ENCODE results near the gene RERG. TPM values are rescaled to one million over a fixed set of nuclear protein-coding genes. Genes with fewer than 3 reads are reported as not detected.

RERG gene
- total and polyA plus RNA-seq, 5 donors from 2014 or later, result not detected

GRCh38 chr12:15165012-15165659, 56.1 kb downstream of the RERG start:
- H3K4me3 Mint-ChIP-seq, result no peak overlapping the region
- no peak overlapping the region for H3K4me3 ChIP-seq (ENCODE audit: low read depth, low read length)
- H3K36me3 Mint-ChIP-seq, result no peaks in the 10 kb centered on the region
- no peaks in the 10 kb centered on the region for H3K9me3 ChIP-seq (ENCODE audit: control insufficient read depth in 2 of 2, low read length in 2 of 2)
- no peaks in the 10 kb centered on the region for H3K4me1 ChIP-seq (ENCODE audit: control insufficient read depth, insufficient read depth, low read length, poor library complexity, severe bottlenecking)
- no peak for DNase-seq
- H3K36me3 ChIP-seq (ENCODE audit: control insufficient read depth, insufficient read depth, low read length), result no peaks in the 10 kb centered on the region
- no peak overlapping the region for H3K27ac Mint-ChIP-seq
- H3K27me3 Mint-ChIP-seq, result peaks cover 13% of the 10 kb centered on the region
- peaks cover 0 to 5% (median 0%) of the 10 kb centered on the region in 7 donors for H3K9me3 Mint-ChIP-seq
- ATAC-seq (ENCODE audit: low read depth in 2 of 2), result no peak
- H3K4me1 Mint-ChIP-seq, result no peaks in the 10 kb centered on the region
- no peak overlapping the region for H3K27ac ChIP-seq (ENCODE audit: insufficient read depth, low read length, poor library complexity, severe bottlenecking)
- H3K27me3 ChIP-seq (ENCODE audit: control insufficient read depth, insufficient read depth, low read length), result peaks cover 7% of the 10 kb centered on the region

GRCh38 chr12:15163030-15163976, 57.9 kb downstream of the RERG start:
- Histone ChIP-seq H3K36me3 (ENCODE audit: control insufficient read depth, insufficient read depth, low read length) (no peaks in the 10 kb centered on the region), H3K4me3 (ENCODE audit: low read depth, low read length) (no peak overlapping the region), H3K27ac (ENCODE audit: insufficient read depth, low read length, poor library complexity, severe bottlenecking) (no peak overlapping the region), H3K4me1 (ENCODE audit: control insufficient read depth, insufficient read depth, low read length, poor library complexity, severe bottlenecking) (no peaks in the 10 kb centered on the region), H3K9me3 (ENCODE audit: control insufficient read depth in 2 of 2, low read length in 2 of 2) (no peaks in the 10 kb centered on the region), H3K27me3 (ENCODE audit: control insufficient read depth, insufficient read depth, low read length) (peaks cover 2% of the 10 kb centered on the region)
- DNase-seq (no peak), ATAC-seq (ENCODE audit: low read depth in 2 of 2) (no peak)
- H3K36me3 Mint-ChIP-seq, result no peaks in the 10 kb centered on the region
- H3K9me3 Mint-ChIP-seq, result peaks cover 0 to 4% (median 0%) of the 10 kb centered on the region in 7 donors
- no peaks in the 10 kb centered on the region for H3K4me1 Mint-ChIP-seq
- H3K4me3 Mint-ChIP-seq, result no peak overlapping the region
- H3K27me3 Mint-ChIP-seq, result peaks cover 13% of the 10 kb centered on the region
- H3K27ac Mint-ChIP-seq, result no peak overlapping the region

GRCh38 chr12:15158083-15158482, 63.1 kb downstream of the RERG start:
- Mint-ChIP-seq H3K4me3 (no peak overlapping the region), H3K9me3 (peaks cover 0 to 2% (median 0%) of the 10 kb centered on the region in 7 donors), H3K27me3 (peaks cover 13% of the 10 kb centered on the region), H3K27ac (no peak overlapping the region), H3K36me3 (no peaks in the 10 kb centered on the region), H3K4me1 (no peaks in the 10 kb centered on the region)
- Histone ChIP-seq H3K27ac (ENCODE audit: insufficient read depth, low read length, poor library complexity, severe bottlenecking) (no peak overlapping the region), H3K4me1 (ENCODE audit: control insufficient read depth, insufficient read depth, low read length, poor library complexity, severe bottlenecking) (no peaks in the 10 kb centered on the region), H3K27me3 (ENCODE audit: control insufficient read depth, insufficient read depth, low read length) (peaks cover 5% of the 10 kb centered on the region), H3K9me3 (ENCODE audit: control insufficient read depth in 2 of 2, low read length in 2 of 2) (no peaks in the 10 kb centered on the region), H3K36me3 (ENCODE audit: control insufficient read depth, insufficient read depth, low read length) (no peaks in the 10 kb centered on the region), H3K4me3 (ENCODE audit: low read depth, low read length) (no peak overlapping the region)
- no peak for ATAC-seq (ENCODE audit: low read depth in 2 of 2)
- no peak for DNase-seq

DNA sequence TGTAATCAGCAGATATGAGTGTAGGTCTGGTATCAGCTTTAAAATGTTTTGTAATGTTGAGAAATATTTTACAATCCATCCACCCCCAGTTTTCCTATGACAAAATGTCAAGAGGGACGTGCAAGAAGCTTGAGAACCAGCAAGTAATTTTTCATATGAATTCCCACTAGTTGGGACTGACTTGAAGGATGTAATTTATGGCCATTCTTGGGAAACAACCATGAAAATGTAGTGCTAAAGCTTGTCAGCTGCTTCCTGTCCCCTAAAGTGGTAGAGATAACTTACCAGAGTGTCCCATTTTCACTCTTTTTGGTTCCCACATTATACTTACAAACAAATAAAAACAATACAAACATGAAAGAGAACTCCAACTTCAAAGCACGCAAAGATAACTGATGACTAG, 63.9 kb downstream of the RERG start:
- DNase-seq (no peak), ATAC-seq (ENCODE audit: low read depth in 2 of 2) (no peak)
- H3K4me3 Mint-ChIP-seq, result no peak overlapping the region
- Histone ChIP-seq H3K4me1 (ENCODE audit: control insufficient read depth, insufficient read depth, low read length, poor library complexity, severe bottlenecking) (no peaks in the 10 kb centered on the region), H3K9me3 (ENCODE audit: control insufficient read depth in 2 of 2, low read length in 2 of 2) (no peaks in the 10 kb centered on the region), H3K36me3 (ENCODE audit: control insufficient read depth, insufficient read depth, low read length) (no peaks in the 10 kb centered on the region), H3K4me3 (ENCODE audit: low read depth, low read length) (no peak overlapping the region), H3K27me3 (ENCODE audit: control insufficient read depth, insufficient read depth, low read length) (peaks cover 7% of the 10 kb centered on the region), H3K27ac (ENCODE audit: insufficient read depth, low read length, poor library complexity, severe bottlenecking) (no peak overlapping the region)
- H3K4me1 Mint-ChIP-seq, result no peaks in the 10 kb centered on the region
- peaks cover 15% of the 10 kb centered on the region for H3K27me3 Mint-ChIP-seq
- no peak overlapping the region for H3K27ac Mint-ChIP-seq
- no peaks in the 10 kb centered on the region for H3K36me3 Mint-ChIP-seq
- H3K9me3 Mint-ChIP-seq, result peaks cover 0 to 2% (median 0%) of the 10 kb centered on the region in 7 donors

- peaks cover 21% of the 10 kb centered on the region for H3K27me3 Mint-ChIP-seq
- Histone ChIP-seq H3K4me3 (ENCODE audit: low read depth, low read length) (no peak overlapping the region), H3K27ac (ENCODE audit: insufficient read depth, low read length, poor library complexity, severe bottlenecking) (no peak overlapping the region), H3K9me3 (ENCODE audit: control insufficient read depth in 2 of 2, low read length in 2 of 2) (no peaks in the 10 kb centered on the region), H3K36me3 (ENCODE audit: control insufficient read depth, insufficient read depth, low read length) (no peaks in the 10 kb centered on the region), H3K27me3 (ENCODE audit: control insufficient read depth, insufficient read depth, low read length) (peaks cover 8% of the 10 kb centered on the region), H3K4me1 (ENCODE audit: control insufficient read depth, insufficient read depth, low read length, poor library complexity, severe bottlenecking) (no peaks in the 10 kb centered on the region)
- no peaks in the 10 kb centered on the region for H3K4me1 Mint-ChIP-seq
- H3K4me3 Mint-ChIP-seq, result no peak overlapping the region
- no peak overlapping the region for H3K27ac Mint-ChIP-seq
- DNase-seq (no peak), ATAC-seq (ENCODE audit: low read depth in 2 of 2) (no peak)
- H3K36me3 Mint-ChIP-seq, result no peaks in the 10 kb centered on the region
- H3K9me3 Mint-ChIP-seq, result no peaks in the 10 kb centered on the region
Measured at GRCh38 chr12:15155271-15155670, 65.9 kb downstream of the RERG start.

- Mint-ChIP-seq H3K9me3 (no peaks in the 10 kb centered on the region), H3K4me1 (no peaks in the 10 kb centered on the region), H3K27ac (no peak overlapping the region), H3K4me3 (no peak overlapping the region), H3K27me3 (peaks cover 21% of the 10 kb centered on the region), H3K36me3 (no peaks in the 10 kb centered on the region)
- no peak for ATAC-seq (ENCODE audit: low read depth in 2 of 2)
- Histone ChIP-seq H3K36me3 (ENCODE audit: control insufficient read depth, insufficient read depth, low read length) (no peaks in the 10 kb centered on the region), H3K27ac (ENCODE audit: insufficient read depth, low read length, poor library complexity, severe bottlenecking) (no peak overlapping the region), H3K27me3 (ENCODE audit: control insufficient read depth, insufficient read depth, low read length) (peaks cover 8% of the 10 kb centered on the region), H3K4me3 (ENCODE audit: low read depth, low read length) (no peak overlapping the region), H3K9me3 (ENCODE audit: control insufficient read depth in 2 of 2, low read length in 2 of 2) (no peaks in the 10 kb centered on the region), H3K4me1 (ENCODE audit: control insufficient read depth, insufficient read depth, low read length, poor library complexity, severe bottlenecking) (no peaks in the 10 kb centered on the region)
- DNase-seq, result no peak
Measured at GRCh38 chr12:15154103-15154502, 67.1 kb downstream of the RERG start.

DNA sequence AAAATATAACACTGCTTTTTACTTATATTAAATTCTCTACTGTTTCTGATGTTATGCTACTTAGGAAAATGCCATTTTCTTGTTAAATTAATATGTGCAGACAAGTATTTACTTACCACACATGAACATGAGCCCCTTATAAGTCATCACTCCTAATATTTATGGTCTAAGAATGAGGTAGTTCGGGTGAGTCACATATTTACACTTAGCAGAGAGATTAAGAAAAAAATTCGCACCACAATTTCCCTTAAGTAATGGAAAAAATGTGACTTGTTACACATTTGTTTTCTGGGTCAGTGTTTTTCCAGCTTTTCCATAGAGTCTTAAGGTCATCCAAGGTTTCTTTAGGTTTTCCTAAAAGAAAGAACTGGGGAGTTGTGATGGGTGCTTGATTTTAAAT, 68.3 kb downstream of the RERG start:
- no peaks in the 10 kb centered on the region for H3K9me3 Mint-ChIP-seq
- DNase-seq, result no peak
- H3K4me1 Mint-ChIP-seq, result no peaks in the 10 kb centered on the region
- no peak overlapping the region for H3K27ac Mint-ChIP-seq
- peaks cover 21% of the 10 kb centered on the region for H3K27me3 Mint-ChIP-seq
- no peaks in the 10 kb centered on the region for H3K36me3 ChIP-seq (ENCODE audit: control insufficient read depth, insufficient read depth, low read length)
- no peak for ATAC-seq (ENCODE audit: low read depth in 2 of 2)
- H3K4me3 Mint-ChIP-seq, result no peak overlapping the region
- no peak overlapping the region for H3K4me3 ChIP-seq (ENCODE audit: low read depth, low read length)
- H3K27ac ChIP-seq (ENCODE audit: insufficient read depth, low read length, poor library complexity, severe bottlenecking), result no peak overlapping the region
- H3K4me1 ChIP-seq (ENCODE audit: control insufficient read depth, insufficient read depth, low read length, poor library complexity, severe bottlenecking), result no peaks in the 10 kb centered on the region
- H3K27me3 ChIP-seq (ENCODE audit: control insufficient read depth, insufficient read depth, low read length), result peaks cover 7% of the 10 kb centered on the region
- H3K36me3 Mint-ChIP-seq, result no peaks in the 10 kb centered on the region
- H3K9me3 ChIP-seq (ENCODE audit: control insufficient read depth in 2 of 2, low read length in 2 of 2), result no peaks in the 10 kb centered on the region
